Measurements from ENCODE around the gene WDPCP. TPM values are rescaled to one million over a fixed set of nuclear protein-coding genes. Genes with fewer than 3 reads are reported as not detected.

WDPCP gene
- total and polyA plus RNA-seq, 12 donors, result 2.7 to 14.6 (median 9.3) TPM

DNA sequence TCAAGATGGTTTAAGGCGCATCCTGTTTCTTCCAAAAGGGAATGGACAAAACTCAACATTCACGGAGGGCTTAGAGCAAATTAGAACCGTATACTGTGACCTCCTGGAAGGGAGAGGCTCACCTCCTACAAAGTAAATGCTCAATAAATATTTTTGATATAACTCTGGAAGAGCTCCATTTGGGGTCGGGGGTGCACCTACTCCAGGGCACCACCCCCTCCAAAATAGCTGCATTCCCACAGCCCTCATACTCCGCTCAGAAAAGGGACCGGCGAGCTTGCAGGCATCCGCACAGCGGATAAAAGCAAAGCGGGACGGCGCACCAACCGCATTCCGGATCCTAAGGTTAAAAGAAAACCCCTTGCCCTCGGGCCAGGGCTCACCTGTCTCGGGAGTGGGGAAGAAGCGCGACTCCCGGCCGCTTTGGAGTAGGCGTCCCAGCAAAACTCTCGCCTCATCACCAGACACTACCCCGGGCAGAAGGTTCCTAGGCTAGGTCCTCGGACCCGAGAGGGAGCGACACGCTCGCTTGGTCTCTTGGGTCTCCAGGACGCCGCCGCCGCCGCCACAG lies 378 bp downstream of the WDPCP start:
- Histone ChIP-seq H3K36me3 (replicated peaks in 1 of 2) (no peaks in the 10 kb centered on the region), H3K27ac (peak overlapping the region; percentile 29 to 88 (median 86)), H3K4me1 (replicated peaks in 1 of 2) (peaks cover 21 to 36% of the 10 kb centered on the region in 2 donors), H3K9me3 (replicated peaks in 1 of 3) (no peaks in the 10 kb centered on the region), H3K4me3 (peak overlapping the region; percentile 35 to 98 (median 72)), H3K27me3 (no peaks in the 10 kb centered on the region)
- no peak for DNase-seq
- 0 to 1% (median 1%) methylated on average over 14 to 33 of the region's 33 CpGs for WGBS, 4 donors
- TF ChIP-seq CTCF (IDR thresholded peaks at IDR 0.05), result no peak
- no peak for TF ChIP-seq POLR2A (IDR thresholded peaks at IDR 0.05)
- intact Hi-C loops (cut with DNase I), result no loop called here

DNA sequence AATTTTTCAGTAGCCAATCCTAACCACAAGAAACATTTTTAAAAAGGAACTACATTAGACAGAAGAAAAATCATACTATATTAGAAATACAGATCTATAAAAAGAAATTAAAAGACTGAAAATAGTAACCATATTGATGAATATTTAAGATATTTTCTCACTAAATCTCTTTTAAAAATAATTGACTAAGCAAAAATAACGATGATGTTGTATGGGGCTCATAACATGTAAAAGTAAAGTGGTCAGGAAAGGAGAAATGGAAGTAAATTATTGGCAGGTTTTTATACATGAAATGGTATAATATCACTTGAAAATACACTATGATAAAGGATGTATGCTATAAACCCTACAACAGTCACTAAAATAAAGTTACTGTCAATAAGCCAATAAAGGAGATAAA lies 5.4 kb downstream of the WDPCP start:
- DNase-seq, result no peak
- peaks cover 0 to 14% of the 10 kb centered on the region in 2 donors for H3K4me1 ChIP-seq (replicated peaks in 1 of 2)
- H3K36me3 ChIP-seq (replicated peaks in 1 of 2), result no peaks in the 10 kb centered on the region
- no peaks in the 10 kb centered on the region for H3K27me3 ChIP-seq
- H3K4me3 ChIP-seq, result no peak overlapping the region
- TF ChIP-seq POLR2A (IDR thresholded peaks at IDR 0.05) (no peak), CTCF (IDR thresholded peaks at IDR 0.05) (no peak)
- no peaks in the 10 kb centered on the region for H3K9me3 ChIP-seq (replicated peaks in 1 of 3)
- WGBS, 4 donors, result 86 to 93% (median 90%) methylated on average over 1 of the region's 1 CpG
- no peak overlapping the region for H3K27ac ChIP-seq
- intact Hi-C loops (cut with DNase I), result no loop called here

DNA sequence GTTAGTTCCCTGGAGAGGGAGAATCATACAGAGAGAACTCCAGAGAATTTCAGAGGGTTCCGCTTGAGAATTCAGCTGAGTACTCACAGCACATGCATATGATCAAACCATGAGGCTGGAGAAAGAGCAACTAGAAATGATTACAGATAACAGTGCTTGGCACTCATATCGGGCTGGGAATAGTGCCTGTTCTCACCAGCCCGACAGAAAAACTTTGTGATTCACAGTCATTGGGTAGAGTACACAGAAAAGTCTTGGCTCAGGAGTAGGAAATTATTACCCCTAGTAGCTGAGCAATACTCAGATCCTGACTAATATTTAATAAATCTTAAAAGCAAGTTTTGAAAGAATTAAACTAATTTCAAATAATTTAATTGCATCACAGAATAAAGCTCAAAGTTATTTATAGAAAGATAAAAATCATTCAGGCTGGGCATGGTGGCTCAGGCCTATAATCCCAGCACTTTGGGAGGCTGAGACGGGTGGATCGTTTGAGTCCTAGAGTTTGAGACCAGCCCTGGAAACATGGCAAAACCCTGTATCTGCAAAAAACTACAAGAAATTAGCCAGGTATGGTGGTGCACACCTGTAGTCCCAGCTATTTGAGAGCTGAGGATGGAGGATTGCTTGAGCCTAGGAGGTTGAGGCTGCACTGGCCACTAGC lies 6.8 kb downstream of the WDPCP start:
- 64 to 74% (median 70%) methylated on average over 5 of the region's 5 CpGs for WGBS, 4 donors
- Histone ChIP-seq H3K9me3 (replicated peaks in 1 of 3) (no peaks in the 10 kb centered on the region), H3K27me3 (no peaks in the 10 kb centered on the region), H3K27ac (peak overlapping the region in 4 of 5 donors; percentile 21 to 82 (median 48)), H3K4me1 (replicated peaks in 1 of 2) (peaks cover 0 to 6% of the 10 kb centered on the region in 2 donors), H3K36me3 (replicated peaks in 1 of 2) (no peaks in the 10 kb centered on the region), H3K4me3 (no peak overlapping the region)
- peak; percentile 50 to 82 (median 76) for DNase-seq
- intact Hi-C loops (cut with DNase I), result no loop called here
- TF ChIP-seq POLR2A (IDR thresholded peaks at IDR 0.05) (peak in 1 of 2 donors; percentile 23), CTCF (IDR thresholded peaks at IDR 0.05) (no peak)

GRCh38 chr2:63580651-63581297 lies 7.5 kb downstream of the WDPCP start:
- no peak for DNase-seq
- Histone ChIP-seq H3K36me3 (replicated peaks in 1 of 2) (no peaks in the 10 kb centered on the region), H3K4me3 (no peak overlapping the region), H3K27ac (peak overlapping the region in 4 of 5 donors; percentile 21 to 82 (median 34)), H3K4me1 (replicated peaks in 1 of 2) (peaks cover 0 to 6% of the 10 kb centered on the region in 2 donors), H3K27me3 (no peaks in the 10 kb centered on the region), H3K9me3 (replicated peaks in 1 of 3) (no peaks in the 10 kb centered on the region)
- intact Hi-C loops (cut with DNase I), result no loop called here
- TF ChIP-seq CTCF (IDR thresholded peaks at IDR 0.05), result no peak
- no peak for TF ChIP-seq POLR2A (IDR thresholded peaks at IDR 0.05)
- WGBS, 4 donors, result 83 to 89% (median 84%) methylated on average over 4 of the region's 4 CpGs
